Loucy (cell line): ENCODE measurements around the gene KIAA0930.
"Not testable (repeated sequence)": the region's sequence is repeated elsewhere in the genome, so short reads cannot be mapped to it uniquely, and the experiment has no call there.

ENCODE experiments used
- H2AFZ ChIP-seq: fragments of 200-600 bp; sonication (generic); 2 replicates; pipeline ENCODE4 v1.6.0; 2016; ENCODE audit warnings: antibody characterized with exemption, mild to moderate bottlenecking, low read length, moderate library complexity
- H3F3A ChIP-seq: fragments of 200-600 bp; 2 replicates; pipeline ENCODE4 v1.6.0; 2016; ENCODE audit warnings: antibody characterized with exemption, low read depth, mild to moderate bottlenecking
- H3K27me3 ChIP-seq: fragments of 200-600 bp; sonication (generic); 2 replicates; pipeline ENCODE4 v1.6.1; 2014; ENCODE audit warnings: low read length, mild to moderate bottlenecking; ENCODE audit not compliant: insufficient read depth, poor library complexity, severe bottlenecking
- H3K36me3 ChIP-seq: fragments of 200-600 bp; sonication (generic); 2 replicates; pipeline ENCODE4 v1.6.1; 2016; ENCODE audit warnings: low read length; ENCODE audit not compliant: insufficient read depth
- H3K4me1 ChIP-seq: fragments of 200-600 bp; sonication (generic); 2 replicates; pipeline ENCODE4 v1.5.1; 2014; ENCODE audit warnings: low read length, mild to moderate bottlenecking; ENCODE audit not compliant: insufficient read depth, poor library complexity, severe bottlenecking
- H3K4me2 ChIP-seq: fragments of 200-600 bp; sonication (generic); 2 replicates; pipeline ENCODE4 v1.6.0; 2014; ENCODE audit warnings: antibody characterized with exemption, low read length, low read depth, mild to moderate bottlenecking; ENCODE audit not compliant: poor library complexity, severe bottlenecking
- H3K4me3 ChIP-seq: fragments of 200-600 bp; sonication (generic); 2 replicates; pipeline ENCODE4 v1.5.1; 2014; ENCODE audit warnings: low read length, mild to moderate bottlenecking, mixed read lengths; ENCODE audit not compliant: poor library complexity, severe bottlenecking
- H3K79me2 ChIP-seq: fragments of 200-600 bp; sonication (generic); 2 replicates; pipeline ENCODE4 v1.6.1; 2014; ENCODE audit warnings: low read length; ENCODE audit not compliant: insufficient read depth
- H3K9ac ChIP-seq: fragments of 200-600 bp; sonication (generic); 2 replicates; pipeline ENCODE4 v1.6.0; 2014; ENCODE audit warnings: mild to moderate bottlenecking, low read depth, low read length, moderate library complexity; ENCODE audit not compliant: poor library complexity, severe bottlenecking
- H3K9me2 ChIP-seq: fragments of 200-600 bp; sonication (generic); replicated peaks from 2 replicates; pipeline ENCODE4 v1.6.1; 2016; ENCODE audit warnings: low read depth, low read length, mixed read lengths
- H3K9me3 ChIP-seq: fragments of 200-600 bp; sonication (generic); 2 replicates; pipeline ENCODE4 v1.6.1; 2014; ENCODE audit warnings: mild to moderate bottlenecking, antibody characterized with exemption, low read length, low read depth; ENCODE audit not compliant: insufficient read depth
- H4K20me1 ChIP-seq: fragments of 200-600 bp; sonication (generic); 2 replicates; pipeline ENCODE4 v1.6.0; 2014; ENCODE audit warnings: antibody characterized with exemption, low read length, mild to moderate bottlenecking; ENCODE audit not compliant: insufficient read depth, poor library complexity, severe bottlenecking
- CTCF ChIP-seq: fragments of 200-600 bp; sonication (generic); conservative IDR thresholded peaks from 2 replicates; pipeline ENCODE4 v1.5.1; 2014; ENCODE audit warnings: mild to moderate bottlenecking, antibody characterized with exemption, low read length
- EZH2phosphoT487 ChIP-seq: fragments of 200-600 bp; IDR thresholded peaks from 2 replicates; pipeline ENCODE4 v1.6.1; 2018; ENCODE audit warnings: antibody characterized with exemption, mild to moderate bottlenecking, moderate library complexity, borderline replicate concordance

The KIAA0930 gene

DNA sequence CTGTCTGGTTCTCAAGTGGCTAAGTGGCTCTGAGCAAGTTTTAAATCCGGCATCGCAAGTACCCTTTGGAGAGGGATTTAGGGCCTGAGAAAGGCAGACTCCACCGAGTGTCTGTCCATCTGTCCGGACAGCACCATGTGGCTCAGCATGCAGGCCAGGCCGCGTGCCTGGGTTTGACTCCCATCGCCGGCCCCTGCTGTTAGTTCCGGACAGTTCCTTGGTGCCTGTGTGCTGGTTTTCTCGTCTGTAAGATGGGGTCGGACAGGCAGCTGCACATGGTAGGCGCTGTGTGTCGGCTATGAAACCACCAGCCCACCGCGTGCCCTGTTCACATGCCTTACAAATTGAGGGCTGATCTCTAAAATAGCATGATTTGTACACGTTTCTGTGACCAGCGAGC, 46.0 kb downstream of the KIAA0930 start:
- TF ChIP-seq EZH2phosphoT487 (no peak), CTCF (no peak)
- H3K79me2 ChIP-seq: no peaks in the 10 kb centered on the region
- H3K4me2 ChIP-seq: no peak overlapping the region

DNA sequence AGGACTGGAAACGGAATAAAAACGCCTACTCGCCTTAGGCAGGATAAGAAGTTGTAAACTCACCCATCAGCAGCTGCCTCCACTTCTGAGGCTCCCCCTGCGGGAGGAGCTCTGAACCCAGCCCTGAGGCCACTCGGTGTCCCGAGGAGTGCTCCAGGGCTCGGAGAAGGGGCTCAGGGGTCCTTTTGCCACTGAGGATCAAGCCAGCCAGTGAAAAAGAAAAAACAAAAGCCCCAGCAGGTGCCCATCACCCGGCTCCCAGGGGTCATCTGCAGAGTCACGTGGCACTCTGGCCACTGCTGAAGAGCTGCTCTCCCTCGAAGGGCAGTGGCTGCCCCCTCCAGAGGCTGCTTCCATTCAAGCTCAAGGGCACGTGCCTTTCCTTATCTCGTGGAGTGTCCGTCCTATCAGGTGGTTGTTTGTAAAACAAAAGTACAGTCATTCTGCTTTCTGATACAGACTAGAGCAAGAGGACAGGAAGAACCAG, 48.0 kb downstream of the KIAA0930 start:
- H3K9ac ChIP-seq: no peak overlapping the region
- H3K4me2 ChIP-seq: no peak overlapping the region
- H3K79me2 ChIP-seq: no peaks in the 10 kb centered on the region
- no peaks in the 10 kb centered on the region for H3K27me3 ChIP-seq
- H3K9me2 ChIP-seq: no peaks in the 10 kb centered on the region
- H3K4me3 ChIP-seq: no peak overlapping the region
- TF ChIP-seq EZH2phosphoT487 (no peak), CTCF (no peak)
- no peaks in the 10 kb centered on the region for H3F3A ChIP-seq
- H3K4me1 ChIP-seq: no peaks in the 10 kb centered on the region
- no peaks in the 10 kb centered on the region for H4K20me1 ChIP-seq
- H3K9me3 ChIP-seq: no peaks in the 10 kb centered on the region
- peaks cover 5% of the 10 kb centered on the region; the same call in 1 of the 2 replicates for H3K36me3 ChIP-seq
- no peak overlapping the region for H2AFZ ChIP-seq

More for the DNA sequence above, 46.0 kb downstream of the KIAA0930 start:
- no peaks in the 10 kb centered on the region for H3K36me3 ChIP-seq
- H3K9me3 ChIP-seq: no peaks in the 10 kb centered on the region
- H4K20me1 ChIP-seq: no peaks in the 10 kb centered on the region
- H3K9me2 ChIP-seq: no peaks in the 10 kb centered on the region
- no peak overlapping the region for H2AFZ ChIP-seq
- H3K9ac ChIP-seq: no peak overlapping the region
- no peaks in the 10 kb centered on the region for H3F3A ChIP-seq
- H3K4me3 ChIP-seq: no peak overlapping the region
- H3K4me1 ChIP-seq: no peaks in the 10 kb centered on the region
- no peaks in the 10 kb centered on the region for H3K27me3 ChIP-seq

DNA sequence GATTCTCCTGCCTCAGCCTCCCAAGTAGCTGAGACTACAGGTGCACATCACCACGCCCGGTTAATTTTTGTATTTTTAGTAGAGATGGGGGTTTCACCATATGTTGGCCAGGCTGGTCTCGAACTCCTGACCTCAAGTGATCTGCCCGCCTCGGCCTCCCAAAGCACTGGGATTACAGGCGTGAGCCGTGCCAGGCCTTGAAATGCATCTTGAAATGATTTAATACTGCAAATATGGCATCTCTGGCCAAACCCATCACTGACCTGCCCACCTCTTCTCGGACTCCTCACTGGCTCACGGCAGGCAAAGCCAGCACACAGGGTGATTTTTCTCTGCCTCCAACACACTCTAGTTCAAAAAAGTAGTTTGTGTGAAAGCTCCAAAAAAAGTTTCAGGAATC, 48.9 kb downstream of the KIAA0930 start:
- H3K36me3 ChIP-seq, H3K9me2 ChIP-seq, H3F3A ChIP-seq, H3K9me3 ChIP-seq, H3K4me1 ChIP-seq, H2AFZ ChIP-seq, H3K4me2 ChIP-seq, H3K4me3 ChIP-seq, H3K9ac ChIP-seq, H3K79me2 ChIP-seq, H3K27me3 ChIP-seq, H4K20me1 ChIP-seq: not testable (repeated sequence)

DNA sequence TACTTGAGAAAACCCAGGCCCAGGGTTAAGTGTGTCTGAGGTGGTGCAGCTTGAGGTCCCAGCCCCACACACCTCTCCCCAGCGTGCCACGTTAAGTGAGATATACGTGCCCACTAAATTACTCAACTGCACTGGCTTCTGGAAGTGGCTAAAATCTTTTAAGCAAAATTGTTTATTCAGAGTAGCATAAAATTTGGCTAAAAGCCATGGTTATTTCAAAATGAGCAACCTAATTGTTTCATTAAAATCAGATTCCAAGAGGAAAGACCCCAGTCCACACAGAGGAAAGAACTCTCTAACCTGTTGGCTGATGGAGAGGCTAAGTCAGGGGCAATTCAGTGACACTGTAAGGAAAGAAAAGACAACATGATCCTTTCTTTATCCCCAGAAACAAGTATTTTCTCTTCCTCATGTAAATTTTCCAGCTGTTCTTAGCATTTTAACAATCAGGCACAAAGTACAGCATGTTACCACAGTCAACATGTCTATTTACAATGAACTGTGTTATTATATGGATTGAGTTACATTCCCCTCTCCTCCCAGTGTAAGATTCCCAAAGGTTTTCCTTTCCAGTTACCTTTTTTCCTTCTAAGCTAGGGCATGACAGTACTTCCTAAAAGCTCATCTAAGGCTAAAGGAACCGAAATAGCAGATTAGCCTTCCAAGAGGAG, 50.4 kb downstream of the KIAA0930 start:
- TF ChIP-seq CTCF (no peak), EZH2phosphoT487 (no peak)
- Histone ChIP-seq H3K27me3 (no peaks in the 10 kb centered on the region), H3K9ac (no peak overlapping the region), H3F3A (no peaks in the 10 kb centered on the region), H2AFZ (no peak overlapping the region), H3K4me1 (no peaks in the 10 kb centered on the region), H3K4me2 (no peak overlapping the region), H3K79me2 (peaks cover 11% of the 10 kb centered on the region), H3K36me3 (peaks cover 16% of the 10 kb centered on the region; the same call in 1 of the 2 replicates), H3K9me2 (no peaks in the 10 kb centered on the region), H4K20me1 (peaks cover 3% of the 10 kb centered on the region), H3K4me3 (no peak overlapping the region), H3K9me3 (no peaks in the 10 kb centered on the region)
